Measurements from ENCODE around the gene STK24. TPM values are rescaled to one million over a fixed set of nuclear protein-coding genes. Genes with fewer than 3 reads are reported as not detected.

Gene STK24
- total RNA-seq, 1 donor from 2014 or later, result 121 TPM

DNA sequence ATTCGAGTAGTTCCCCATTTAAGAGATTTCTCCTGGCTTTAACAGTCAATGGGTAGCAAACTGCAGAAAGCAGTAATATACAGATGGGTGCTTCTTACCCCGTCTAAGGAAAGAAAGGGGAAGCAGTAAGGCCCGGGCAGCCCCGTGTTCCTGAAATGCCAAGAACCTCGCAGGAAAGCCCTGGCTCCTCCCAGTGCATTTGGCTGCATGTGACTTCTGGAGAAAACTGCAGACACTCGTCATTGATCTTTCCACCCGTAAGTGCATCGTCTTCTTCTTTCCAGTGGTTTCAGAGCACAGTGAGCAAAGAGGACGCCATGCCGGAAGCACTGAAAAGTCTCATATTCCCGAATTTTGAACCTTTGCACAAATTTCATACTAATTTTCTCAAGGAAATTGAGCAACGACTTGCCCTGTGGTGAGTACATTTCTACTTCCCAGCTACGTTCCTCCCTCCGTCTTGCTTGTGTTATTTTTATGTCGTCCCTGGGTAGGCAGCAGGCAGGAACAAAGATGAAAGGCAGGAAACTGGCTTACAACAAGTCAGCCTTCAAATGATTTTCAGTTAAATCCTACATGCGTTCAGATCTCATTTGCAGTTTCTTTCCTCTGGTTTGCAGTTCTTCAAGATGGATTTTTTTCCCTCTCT lies 165.2 kb downstream of the STK24 start:
- Mint-ChIP-seq H3K4me1 (ENCODE audit: unreplicated experiment) (peaks cover 21% of the 10 kb centered on the region), H3K27me3 (no peaks in the 10 kb centered on the region), H3K4me3 (no peak overlapping the region), H3K27ac (no peak overlapping the region), H3K36me3 (peaks cover 64% of the 10 kb centered on the region), H3K9me3 (peaks cover 2% of the 10 kb centered on the region)
- DNase-seq (ENCODE audit: extremely low spot score, unreplicated experiment), result no peak
- TF ChIP-seq, protein P1, sequence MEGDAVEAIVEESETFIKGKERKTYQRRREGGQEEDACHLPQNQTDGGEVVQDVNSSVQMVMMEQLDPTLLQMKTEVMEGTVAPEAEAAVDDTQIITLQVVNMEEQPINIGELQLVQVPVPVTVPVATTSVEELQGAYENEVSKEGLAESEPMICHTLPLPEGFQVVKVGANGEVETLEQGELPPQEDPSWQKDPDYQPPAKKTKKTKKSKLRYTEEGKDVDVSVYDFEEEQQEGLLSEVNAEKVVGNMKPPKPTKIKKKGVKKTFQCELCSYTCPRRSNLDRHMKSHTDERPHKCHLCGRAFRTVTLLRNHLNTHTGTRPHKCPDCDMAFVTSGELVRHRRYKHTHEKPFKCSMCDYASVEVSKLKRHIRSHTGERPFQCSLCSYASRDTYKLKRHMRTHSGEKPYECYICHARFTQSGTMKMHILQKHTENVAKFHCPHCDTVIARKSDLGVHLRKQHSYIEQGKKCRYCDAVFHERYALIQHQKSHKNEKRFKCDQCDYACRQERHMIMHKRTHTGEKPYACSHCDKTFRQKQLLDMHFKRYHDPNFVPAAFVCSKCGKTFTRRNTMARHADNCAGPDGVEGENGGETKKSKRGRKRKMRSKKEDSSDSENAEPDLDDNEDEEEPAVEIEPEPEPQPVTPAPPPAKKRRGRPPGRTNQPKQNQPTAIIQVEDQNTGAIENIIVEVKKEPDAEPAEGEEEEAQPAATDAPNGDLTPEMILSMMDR (conservative IDR thresholded peaks at IDR 0.05), result no peak

- no peak overlapping the region for H3K27ac Mint-ChIP-seq
- H3K36me3 Mint-ChIP-seq, result peaks cover 57% of the 10 kb centered on the region
- no peak overlapping the region for H3K4me3 Mint-ChIP-seq
- no peaks in the 10 kb centered on the region for H3K9me3 Mint-ChIP-seq
- H3K27me3 Mint-ChIP-seq, result no peaks in the 10 kb centered on the region
- peaks cover 21% of the 10 kb centered on the region for H3K4me1 Mint-ChIP-seq (ENCODE audit: unreplicated experiment)
- DNase-seq (ENCODE audit: extremely low spot score, unreplicated experiment), result no peak
- TF ChIP-seq, protein P1 (conservative IDR thresholded peaks at IDR 0.05), result no peak
These were observed 165.9 kb downstream of the STK24 start for GRCh38 chr13:98411013-98411412.

DNA sequence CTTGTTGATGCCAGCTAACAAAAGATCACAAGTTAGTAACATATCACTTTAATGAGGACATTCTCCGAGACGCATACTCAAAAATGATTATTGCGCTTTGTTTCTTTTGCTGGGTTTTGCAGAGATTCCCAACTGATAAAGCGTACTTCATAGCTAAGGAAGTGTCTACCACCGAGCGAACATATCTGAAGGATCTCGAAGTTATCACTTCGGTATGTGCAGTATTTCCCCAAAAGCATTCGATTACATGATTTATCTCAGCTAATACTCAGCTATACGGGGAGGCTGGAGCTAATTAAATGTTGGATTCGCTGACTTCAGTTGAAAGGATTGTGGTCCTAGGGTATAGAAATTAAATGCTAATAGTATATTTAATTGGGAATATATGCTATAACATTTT lies 166.3 kb downstream of the STK24 start:
- Mint-ChIP-seq H3K27ac (no peak overlapping the region), H3K4me3 (no peak overlapping the region), H3K27me3 (no peaks in the 10 kb centered on the region), H3K9me3 (no peaks in the 10 kb centered on the region), H3K36me3 (peaks cover 53% of the 10 kb centered on the region), H3K4me1 (ENCODE audit: unreplicated experiment) (peaks cover 25% of the 10 kb centered on the region)
- TF ChIP-seq, protein P1 (conservative IDR thresholded peaks at IDR 0.05), result no peak
- DNase-seq (ENCODE audit: extremely low spot score, unreplicated experiment), result no peak

GRCh38 chr13:98409281-98409680 lies 167.6 kb downstream of the STK24 start:
- no peaks in the 10 kb centered on the region for H3K27me3 Mint-ChIP-seq
- H3K27ac Mint-ChIP-seq, result peak overlapping the region; percentile 17
- TF ChIP-seq, protein P1 (conservative IDR thresholded peaks at IDR 0.05), result no peak

GRCh38 chr13:98407575-98407974 lies 169.3 kb downstream of the STK24 start:
- Mint-ChIP-seq H3K27ac (no peak overlapping the region), H3K36me3 (peaks cover 43% of the 10 kb centered on the region), H3K4me3 (no peak overlapping the region), H3K27me3 (no peaks in the 10 kb centered on the region), H3K9me3 (no peaks in the 10 kb centered on the region), H3K4me1 (ENCODE audit: unreplicated experiment) (peaks cover 37% of the 10 kb centered on the region)
- DNase-seq (ENCODE audit: extremely low spot score, unreplicated experiment), result no peak
- TF ChIP-seq, protein P1 (conservative IDR thresholded peaks at IDR 0.05), result no peak

More at GRCh38 chr13:98409281-98409680, 167.6 kb downstream of the STK24 start:
- Mint-ChIP-seq H3K9me3 (no peaks in the 10 kb centered on the region), H3K4me3 (no peak overlapping the region), H3K4me1 (ENCODE audit: unreplicated experiment) (peaks cover 36% of the 10 kb centered on the region), H3K36me3 (peaks cover 46% of the 10 kb centered on the region)
- no peak for DNase-seq (ENCODE audit: extremely low spot score, unreplicated experiment)
